ENCODE results near the gene FAM3D.
"Not testable (repeated sequence)": the region's sequence is repeated elsewhere in the genome, so short reads cannot be mapped to it uniquely, and the experiment has no call there.

The FAM3D gene

GRCh38 chr3:58666683-58667082 lies at the start of gene FAM3D:
Gene FAM3D, minus strand, starts transcription at chr3:58666774. Its CDS starts 11,211 bp downstream, at chr3:58655563.
- DNase-seq (ENCODE audit: low read depth) = no peak
- TF ChIP-seq CTCF (conservative IDR thresholded peaks at IDR 0.05; ENCODE audit: low read depth, low read length) = no peak
- no peak within 1 kb of the TSS for H3K4me3 ChIP-seq (ENCODE audit: low read length)

- no peak for TF ChIP-seq CTCF (conservative IDR thresholded peaks at IDR 0.05; ENCODE audit: low read depth, low read length)
- H3K4me3 ChIP-seq (ENCODE audit: low read length) = no peak overlapping the region
- no peak for DNase-seq (ENCODE audit: low read depth)
Measured at GRCh38 chr3:58713715-58714401, 47.3 kb upstream of the FAM3D start.

GRCh38 chr3:58711871-58712270 lies 45.3 kb upstream of the FAM3D start:
- DNase-seq (ENCODE audit: low read depth) = no peak
- no peak overlapping the region for H3K4me3 ChIP-seq (ENCODE audit: low read length)
- no peak for TF ChIP-seq CTCF (conservative IDR thresholded peaks at IDR 0.05; ENCODE audit: low read depth, low read length)

- H3K4me3 ChIP-seq (ENCODE audit: low read length); DNase-seq (ENCODE audit: low read depth): not testable (repeated sequence)
Measured at GRCh38 chr3:58708983-58709382, 42.4 kb upstream of the FAM3D start.

GRCh38 chr3:58708116-58708791 lies 41.7 kb upstream of the FAM3D start:
- DNase-seq (ENCODE audit: low read depth) = no peak
- TF ChIP-seq CTCF (conservative IDR thresholded peaks at IDR 0.05; ENCODE audit: low read depth, low read length) = no peak
- no peak overlapping the region for H3K4me3 ChIP-seq (ENCODE audit: low read length)

GRCh38 chr3:58707390-58707930 lies 40.9 kb upstream of the FAM3D start:
- no peak for TF ChIP-seq CTCF (conservative IDR thresholded peaks at IDR 0.05; ENCODE audit: low read depth, low read length)
- H3K4me3 ChIP-seq (ENCODE audit: low read length) = no peak overlapping the region
- DNase-seq (ENCODE audit: low read depth) = no peak

GRCh38 chr3:58706395-58707167 lies 40.0 kb upstream of the FAM3D start:
- no peak for TF ChIP-seq CTCF (conservative IDR thresholded peaks at IDR 0.05; ENCODE audit: low read depth, low read length)
- no peak for DNase-seq (ENCODE audit: low read depth)
- H3K4me3 ChIP-seq (ENCODE audit: low read length) = no peak overlapping the region
